ENCODE results near the gene MBL2.

- TF ChIP-seq TSHZ2 (CRISPR knock-in tag; IDR thresholded peaks at IDR 0.05) (no peak), ZNF565 (CRISPR knock-in tag; conservative IDR thresholded peaks at IDR 0.05; ENCODE audit: low read depth) (no peak), ESRRG (CRISPR knock-in tag; IDR thresholded peaks at IDR 0.05) (no peak), ISL1 (CRISPR knock-in tag; IDR thresholded peaks at IDR 0.05) (no peak), ZFP3 (CRISPR knock-in tag; IDR thresholded peaks at IDR 0.05) (no peak), ZFP30 (CRISPR knock-in tag; IDR thresholded peaks at IDR 0.05) (no peak), RARB (CRISPR knock-in tag; IDR thresholded peaks at IDR 0.05) (no peak), ZC3H10 (CRISPR knock-in tag; IDR thresholded peaks at IDR 0.05) (no peak)
These were observed 3.9 kb upstream of the MBL2 start for GRCh38 chr10:52776471-52776903.

Measured in SK-N-SH treated with all-trans-retinoic acid at 6 μM for 48 hours (cell line).